ENCODE measurements around the gene EDDM13. TPM values are rescaled to one million over a fixed set of nuclear protein-coding genes. Genes with fewer than 3 reads are reported as not detected.

Gene EDDM13, protein sequence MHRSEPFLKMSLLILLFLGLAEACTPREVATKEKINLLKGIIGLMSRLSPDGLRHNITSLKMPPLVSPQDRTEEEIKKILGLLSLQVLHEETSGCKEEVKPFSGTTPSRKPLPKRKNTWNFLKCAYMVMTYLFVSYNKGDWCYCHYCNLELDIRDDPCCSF
- total RNA-seq (0.65 TPM in 1 of 2 replicates, not detected in the other), polyA plus RNA-seq (0.51 and 1.2 TPM in 2 replicates), polyA minus RNA-seq (not detected in 2 replicates), Bru-seq, nascent RNA (percentile 8 among the genes with signal in this experiment), BruChase-seq, experiment 1, labeled RNA remaining after a 6-hour chase (percentile 10 among the genes with signal in this experiment), BruChase-seq, experiment 2, labeled RNA remaining after a 2-hour chase (percentile 5 among the genes with signal in this experiment)
- 0.41 and 0.47 TPM in 2 replicates for polyA plus RNA-seq (2011; cell fraction: cytosol; rRNA removed)
- 0.59 TPM in 1 of 2 replicates, not detected in the other for polyA plus RNA-seq (2011; cell fraction: nucleus; rRNA removed)
- 0.55 and 1.9 TPM in 2 replicates for polyA plus RNA-seq (2012)
- polyA minus RNA-seq (2011; cell fraction: cytosol; rRNA and poly(A)+ RNA removed) = not detected
- not detected in 2 replicates for polyA minus RNA-seq (2011; cell fraction: nucleus; rRNA and poly(A)+ RNA removed)
- long read RNA-seq = 0 reads

DNA sequence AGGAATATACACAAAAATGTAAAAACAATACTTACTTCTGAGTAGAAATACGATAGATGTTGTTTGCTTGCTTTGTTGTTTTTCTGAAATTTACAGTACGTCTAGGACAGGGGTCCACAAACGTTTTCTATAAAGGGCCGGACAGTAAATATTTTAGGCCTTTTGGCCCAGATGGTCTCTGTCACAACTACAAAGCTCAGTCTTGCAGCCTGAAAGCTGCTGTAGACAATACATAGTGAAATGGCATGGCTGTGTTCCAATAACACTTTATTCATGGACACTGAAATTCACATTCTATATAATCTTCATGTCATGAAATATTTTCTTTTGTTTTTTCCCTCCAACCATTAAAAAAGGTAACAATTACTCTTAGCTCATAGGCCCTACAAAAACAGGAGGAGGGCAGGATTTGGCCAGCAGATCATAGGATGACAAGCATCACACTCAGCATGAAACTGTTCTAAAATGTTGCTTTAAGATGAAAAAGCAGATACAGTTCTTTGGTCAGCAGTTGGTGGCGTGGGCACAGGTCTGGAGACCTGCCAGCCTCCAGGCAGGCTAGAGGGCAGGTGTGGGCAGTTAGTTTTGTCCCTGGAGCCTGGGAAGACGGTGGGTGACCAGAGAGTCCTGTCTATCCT lies at the start of gene EDDM13:
Gene EDDM13, plus strand, starts transcription at position 588 of the 638 bp plus-strand sequence. CDS start 87 bp downstream, outside the sequence.
- FAIRE-seq (peak; percentile 26), DNase-seq (ENCODE audit: low read depth, low spot score) (peak; percentile 24)
- Histone ChIP-seq H3K4me3 (replicated peaks in 1 of 3; ENCODE audit: insufficient read depth in 1 of 3, low read depth in 1 of 3, low read length in 3 of 3) (no peak within 1 kb of the TSS), H3K4me1 (ENCODE audit: control insufficient read depth, extremely low read depth, insufficient read depth, low read length) (peaks cover 27% of the 10 kb centered on the region), H3K9ac (replicated peaks; ENCODE audit: extremely low read depth, insufficient read depth, low read length) (no peak within 1 kb of the TSS), H4K20me1 (replicated peaks; ENCODE audit: control insufficient read depth, extremely low read depth, insufficient read depth, low read length) (no peaks in the 10 kb centered on the region), H3K36me3 (ENCODE audit: control insufficient read depth in 2 of 2, extremely low read depth in 1 of 2, insufficient read depth in 2 of 2, low read length in 2 of 2) (no peaks in the 10 kb centered on the region), H3K9me3 (replicated peaks; ENCODE audit: control insufficient read depth, insufficient read depth, low read length) (no peaks in the 10 kb centered on the region), H3K27me3 (ENCODE audit: control insufficient read depth in 2 of 2, insufficient read depth in 2 of 2, low read length in 2 of 2) (no peaks in the 10 kb centered on the region), H3K4me2 (ENCODE audit: insufficient read depth, low read length) (no peak within 1 kb of the TSS), H3K79me2 (ENCODE audit: control insufficient read depth, insufficient read depth, low read length) (no peaks in the 10 kb centered on the region), H3K27ac (ENCODE audit: insufficient read depth, low read depth, low read length) (peak within 1 kb of the TSS; percentile 24), H2AFZ (ENCODE audit: low read depth, low read length) (peak within 1 kb of the TSS; percentile 4), H3K9me1 (replicated peaks; ENCODE audit: control insufficient read depth, extremely low read depth, insufficient read depth, low read length) (no peaks in the 10 kb centered on the region)
- no TSS peak for BruUV-seq (replicated peaks)
- ChIA-PET POLR2A (interaction anchor here (0.5 kb wide), 1 partner anchor 19 kb away, joined by 4 read pairs; no protein-coding TSS in a partner anchor), CTCF (interaction anchor here (1.5 to 6.0 kb wide), 4 partner anchors 19 to 61 kb away, joined by 3 to 70 read pairs (median 11); no protein-coding TSS in a partner anchor)
- intact Hi-C loops (cut with micrococcal nuclease) (loop anchor here (2.0 kb wide), 1 partner anchor 43 kb away; the partner anchor contains the start of gene ZSCAN5A), dilution Hi-C loops (cut with MboI; ENCODE audit: extremely low pct_ligation_motif_present, low sequenced_read_pairs) (no loop called here)
- TF ChIP-seq GATA2 (IDR thresholded peaks at IDR 0.05; ENCODE audit: insufficient read depth, insufficient read length, low read depth, low read length) = no peak
- no peak for TF ChIP-seq JUN (IDR thresholded peaks at IDR 0.05; ENCODE audit: borderline replicate concordance, insufficient read depth, insufficient read length, low read depth)
- TF ChIP-seq FOS (IDR thresholded peaks at IDR 0.05; ENCODE audit: borderline replicate concordance, insufficient read depth, low read length) = no peak
- TF ChIP-seq, protein P1, sequence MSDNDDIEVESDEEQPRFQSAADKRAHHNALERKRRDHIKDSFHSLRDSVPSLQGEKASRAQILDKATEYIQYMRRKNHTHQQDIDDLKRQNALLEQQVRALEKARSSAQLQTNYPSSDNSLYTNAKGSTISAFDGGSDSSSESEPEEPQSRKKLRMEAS (IDR thresholded peaks at IDR 0.05; ENCODE audit: insufficient read depth, insufficient read length) = no peak
